Loucy (cell line): ENCODE results near the gene ENTPD1.

Experiments used
- H2AFZ ChIP-seq: fragments of 200-600 bp; sonication (generic); 2 replicates; pipeline ENCODE4 v1.6.0; 2016; ENCODE audit warnings: antibody characterized with exemption, mild to moderate bottlenecking, low read length, moderate library complexity
- H3F3A ChIP-seq: fragments of 200-600 bp; 2 replicates; pipeline ENCODE4 v1.6.0; 2016; ENCODE audit warnings: antibody characterized with exemption, low read depth, mild to moderate bottlenecking
- H3K27me3 ChIP-seq: fragments of 200-600 bp; sonication (generic); 2 replicates; pipeline ENCODE4 v1.6.1; 2014; ENCODE audit warnings: low read length, mild to moderate bottlenecking; ENCODE audit not compliant: insufficient read depth, poor library complexity, severe bottlenecking
- H3K36me3 ChIP-seq: fragments of 200-600 bp; sonication (generic); 2 replicates; pipeline ENCODE4 v1.6.1; 2016; ENCODE audit warnings: low read length; ENCODE audit not compliant: insufficient read depth
- H3K4me1 ChIP-seq: fragments of 200-600 bp; sonication (generic); 2 replicates; pipeline ENCODE4 v1.5.1; 2014; ENCODE audit warnings: low read length, mild to moderate bottlenecking; ENCODE audit not compliant: insufficient read depth, poor library complexity, severe bottlenecking
- H3K4me2 ChIP-seq: fragments of 200-600 bp; sonication (generic); 2 replicates; pipeline ENCODE4 v1.6.0; 2014; ENCODE audit warnings: antibody characterized with exemption, low read length, low read depth, mild to moderate bottlenecking; ENCODE audit not compliant: poor library complexity, severe bottlenecking
- H3K4me3 ChIP-seq: fragments of 200-600 bp; sonication (generic); 2 replicates; pipeline ENCODE4 v1.5.1; 2014; ENCODE audit warnings: low read length, mild to moderate bottlenecking, mixed read lengths; ENCODE audit not compliant: poor library complexity, severe bottlenecking
- H3K79me2 ChIP-seq: fragments of 200-600 bp; sonication (generic); 2 replicates; pipeline ENCODE4 v1.6.1; 2014; ENCODE audit warnings: low read length; ENCODE audit not compliant: insufficient read depth
- H3K9ac ChIP-seq: fragments of 200-600 bp; sonication (generic); 2 replicates; pipeline ENCODE4 v1.6.0; 2014; ENCODE audit warnings: mild to moderate bottlenecking, low read depth, low read length, moderate library complexity; ENCODE audit not compliant: poor library complexity, severe bottlenecking
- H3K9me2 ChIP-seq: fragments of 200-600 bp; sonication (generic); replicated peaks from 2 replicates; pipeline ENCODE4 v1.6.1; 2016; ENCODE audit warnings: low read depth, low read length, mixed read lengths
- H3K9me3 ChIP-seq: fragments of 200-600 bp; sonication (generic); 2 replicates; pipeline ENCODE4 v1.6.1; 2014; ENCODE audit warnings: mild to moderate bottlenecking, antibody characterized with exemption, low read length, low read depth; ENCODE audit not compliant: insufficient read depth
- H4K20me1 ChIP-seq: fragments of 200-600 bp; sonication (generic); 2 replicates; pipeline ENCODE4 v1.6.0; 2014; ENCODE audit warnings: antibody characterized with exemption, low read length, mild to moderate bottlenecking; ENCODE audit not compliant: insufficient read depth, poor library complexity, severe bottlenecking
- EZH2phosphoT487 ChIP-seq: fragments of 200-600 bp; IDR thresholded peaks from 2 replicates; pipeline ENCODE4 v1.6.1; 2018; ENCODE audit warnings: antibody characterized with exemption, mild to moderate bottlenecking, moderate library complexity, borderline replicate concordance
- TF ChIP-seq, protein P1 (sequence below): fragments of 200-600 bp; sonication (generic); conservative IDR thresholded peaks from 2 replicates; pipeline ENCODE4 v1.5.1; 2014; ENCODE audit warnings: mild to moderate bottlenecking, antibody characterized with exemption, low read length

ENTPD1 gene

DNA sequence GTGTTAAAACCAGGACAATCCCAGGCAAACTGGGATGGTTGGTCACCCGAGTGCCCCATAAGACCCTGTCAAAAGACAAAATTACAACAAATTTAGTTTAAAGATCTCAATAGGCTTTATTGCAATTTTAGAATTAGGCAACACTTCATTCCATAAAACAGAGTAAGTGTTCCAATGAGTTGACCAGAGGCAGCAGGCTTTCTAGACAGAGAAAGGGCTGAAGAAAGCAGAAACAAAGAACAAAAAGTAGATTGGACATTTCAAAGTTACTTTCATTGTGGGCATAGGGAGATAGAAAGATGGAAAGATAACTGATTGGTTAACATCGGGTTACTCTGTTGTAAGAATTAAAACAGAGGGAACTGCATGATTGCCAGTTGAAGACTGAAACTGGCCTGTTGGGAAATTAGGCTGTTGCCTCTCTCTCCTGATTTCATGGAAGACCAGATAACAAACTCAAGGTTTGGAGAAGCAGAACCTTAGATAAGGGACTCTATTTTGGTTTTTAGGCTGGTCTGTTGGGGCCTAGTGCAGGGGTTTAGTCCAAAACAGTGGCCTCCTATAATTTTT, 36.3 kb downstream of the ENTPD1 start:
- no peaks in the 10 kb centered on the region for H3K9me2 ChIP-seq
- no peaks in the 10 kb centered on the region for H3K9me3 ChIP-seq
- no peak overlapping the region for H2AFZ ChIP-seq
- no peaks in the 10 kb centered on the region for H3K79me2 ChIP-seq
- H3K4me1 ChIP-seq = no peaks in the 10 kb centered on the region
- TF ChIP-seq, protein P1, sequence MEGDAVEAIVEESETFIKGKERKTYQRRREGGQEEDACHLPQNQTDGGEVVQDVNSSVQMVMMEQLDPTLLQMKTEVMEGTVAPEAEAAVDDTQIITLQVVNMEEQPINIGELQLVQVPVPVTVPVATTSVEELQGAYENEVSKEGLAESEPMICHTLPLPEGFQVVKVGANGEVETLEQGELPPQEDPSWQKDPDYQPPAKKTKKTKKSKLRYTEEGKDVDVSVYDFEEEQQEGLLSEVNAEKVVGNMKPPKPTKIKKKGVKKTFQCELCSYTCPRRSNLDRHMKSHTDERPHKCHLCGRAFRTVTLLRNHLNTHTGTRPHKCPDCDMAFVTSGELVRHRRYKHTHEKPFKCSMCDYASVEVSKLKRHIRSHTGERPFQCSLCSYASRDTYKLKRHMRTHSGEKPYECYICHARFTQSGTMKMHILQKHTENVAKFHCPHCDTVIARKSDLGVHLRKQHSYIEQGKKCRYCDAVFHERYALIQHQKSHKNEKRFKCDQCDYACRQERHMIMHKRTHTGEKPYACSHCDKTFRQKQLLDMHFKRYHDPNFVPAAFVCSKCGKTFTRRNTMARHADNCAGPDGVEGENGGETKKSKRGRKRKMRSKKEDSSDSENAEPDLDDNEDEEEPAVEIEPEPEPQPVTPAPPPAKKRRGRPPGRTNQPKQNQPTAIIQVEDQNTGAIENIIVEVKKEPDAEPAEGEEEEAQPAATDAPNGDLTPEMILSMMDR = no peak
- no peak for TF ChIP-seq EZH2phosphoT487
- no peaks in the 10 kb centered on the region for H3K36me3 ChIP-seq
- no peak overlapping the region for H3K4me3 ChIP-seq
- no peaks in the 10 kb centered on the region for H3K27me3 ChIP-seq
- H3F3A ChIP-seq = no peaks in the 10 kb centered on the region
- no peak overlapping the region for H3K9ac ChIP-seq
- no peak overlapping the region for H3K4me2 ChIP-seq
- H4K20me1 ChIP-seq = no peaks in the 10 kb centered on the region

DNA sequence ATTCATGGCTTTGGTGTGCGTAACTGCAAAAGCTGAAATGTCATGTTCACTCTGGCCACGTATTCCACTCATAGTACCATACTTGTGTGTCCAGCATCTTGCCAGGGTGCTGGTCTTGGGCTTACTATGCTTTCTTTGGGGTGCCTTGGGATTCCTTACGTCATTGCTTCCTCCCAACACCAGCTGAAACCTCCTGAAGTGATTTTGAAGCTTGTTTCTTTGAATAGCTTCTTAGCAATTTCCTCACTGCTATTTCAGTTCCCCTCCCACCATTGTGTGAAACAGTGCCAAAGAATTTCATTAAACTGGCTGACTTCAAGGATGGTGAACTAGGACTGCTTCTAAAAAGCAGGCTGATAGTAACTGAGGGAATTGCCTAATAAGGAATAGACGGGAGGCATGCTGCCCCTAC, 36.9 kb downstream of the ENTPD1 start:
- no peak overlapping the region for H3K4me2 ChIP-seq
- H3K27me3 ChIP-seq = no peaks in the 10 kb centered on the region

DNA sequence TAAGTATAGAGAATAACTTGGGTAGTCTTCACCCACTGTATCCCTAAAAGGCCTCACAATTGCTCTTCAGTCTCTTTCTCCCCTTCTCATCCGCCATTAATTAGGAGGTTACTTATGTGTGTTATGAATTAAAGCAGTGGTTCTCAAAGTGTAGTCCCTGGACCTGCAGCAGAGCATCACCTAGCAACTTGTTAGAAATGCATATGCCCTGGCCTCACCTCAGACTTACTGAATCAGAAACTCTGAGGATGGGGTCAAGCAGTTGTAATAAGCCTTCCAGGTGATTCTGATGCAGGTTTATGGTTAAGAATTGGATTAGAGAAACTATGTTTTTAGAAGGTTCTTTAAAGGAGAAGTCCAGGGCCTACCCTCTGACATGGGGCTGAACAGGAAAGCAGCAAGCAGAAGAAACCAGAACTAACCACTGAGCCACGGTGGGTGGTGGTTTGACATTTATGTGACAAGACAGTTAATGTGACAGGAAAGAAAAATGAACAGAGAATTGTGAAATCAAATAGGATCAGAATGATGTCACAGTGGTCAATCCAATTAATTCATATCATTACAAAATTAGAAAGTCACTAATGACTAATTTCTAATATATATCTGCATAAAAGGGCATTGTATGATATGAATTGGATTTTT, 37.6 kb downstream of the ENTPD1 start:
- Histone ChIP-seq H3K4me1 (no peaks in the 10 kb centered on the region), H3F3A (no peaks in the 10 kb centered on the region), H3K9ac (no peak overlapping the region), H3K9me2 (no peaks in the 10 kb centered on the region), H2AFZ (no peak overlapping the region), H3K4me2 (no peak overlapping the region), H4K20me1 (no peaks in the 10 kb centered on the region), H3K9me3 (no peaks in the 10 kb centered on the region), H3K27me3 (no peaks in the 10 kb centered on the region), H3K4me3 (no peak overlapping the region), H3K79me2 (no peaks in the 10 kb centered on the region), H3K36me3 (no peaks in the 10 kb centered on the region)
- TF ChIP-seq, protein P1 = no peak
- TF ChIP-seq EZH2phosphoT487 = no peak

More for the DNA sequence above, 36.9 kb downstream of the ENTPD1 start:
- Histone ChIP-seq H3K4me3 (no peak overlapping the region), H3K9me3 (no peaks in the 10 kb centered on the region), H2AFZ (no peak overlapping the region), H4K20me1 (no peaks in the 10 kb centered on the region), H3K9ac (no peak overlapping the region), H3F3A (no peaks in the 10 kb centered on the region), H3K36me3 (no peaks in the 10 kb centered on the region), H3K9me2 (no peaks in the 10 kb centered on the region), H3K4me1 (no peaks in the 10 kb centered on the region), H3K79me2 (no peaks in the 10 kb centered on the region)
- no peak for TF ChIP-seq EZH2phosphoT487
- TF ChIP-seq, protein P1 = no peak
